Measurements from ENCODE around the gene PDXK. TPM values are rescaled to one million over a fixed set of nuclear protein-coding genes. Genes with fewer than 3 reads are reported as not detected.

Gene PDXK
- total and polyA plus RNA-seq, 5 donors = 53.3 to 102 (median 75.8) TPM

- intact Hi-C loops (cut with DNase I) = loop anchor here in 1 of 4 donors (5.0 kb wide), 1 partner anchor 49 kb away; no protein-coding TSS in a partner anchor
These were observed 57.0 kb downstream of the PDXK start, which contains the start of gene CSTB for GRCh38 chr21:43775795-43776430. TSS of gene CSTB (minus strand) at chr21:43776308. CDS start at chr21:43776269, 39 bp downstream.

GRCh38 chr21:43777953-43778352, 59.0 kb downstream of the PDXK start:
- intact Hi-C loops (cut with DNase I) = loop anchor here in 1 of 4 donors (5.0 kb wide), 1 partner anchor 51 kb away; no protein-coding TSS in a partner anchor

More at GRCh38 chr21:43775795-43776430, 57.0 kb downstream of the PDXK start, which contains the start of gene CSTB:
- Histone ChIP-seq H3K4me1 (ENCODE audit: control insufficient read depth, insufficient read depth, low read length) (peaks cover 2% of the 10 kb centered on the region), H3K27me3 (ENCODE audit: control insufficient read depth, insufficient read depth) (no peaks in the 10 kb centered on the region), H3K27ac (ENCODE audit: low read length) (peak within 1 kb of the TSS; percentile 91), H3K9me3 (ENCODE audit: control insufficient read depth, low read length) (no peaks in the 10 kb centered on the region), H3K4me3 (ENCODE audit: low read length) (peak within 1 kb of the TSS; percentile 84)
- ATAC-seq (peak; percentile 85 to 86), DNase-seq (peak; percentile 90 to 95 (median 94))
- under 1% methylated on average over 71 of the region's 71 CpGs for WGBS

GRCh38 chr21:43778469-43779335, 59.8 kb downstream of the PDXK start:
- Histone ChIP-seq H3K27me3 (ENCODE audit: control insufficient read depth, insufficient read depth) (no peaks in the 10 kb centered on the region), H3K4me1 (ENCODE audit: control insufficient read depth, insufficient read depth, low read length) (peaks cover 2% of the 10 kb centered on the region), H3K4me3 (ENCODE audit: low read length) (no peak overlapping the region), H3K9me3 (ENCODE audit: control insufficient read depth, low read length) (no peaks in the 10 kb centered on the region), H3K27ac (ENCODE audit: low read length) (no peak overlapping the region)
- ATAC-seq = no peak
- peak in 1 of 3 donors; percentile 39 for DNase-seq
- intact Hi-C loops (cut with DNase I) = loop anchor here in 1 of 4 donors (5.0 kb wide), 1 partner anchor 51 kb away; no protein-coding TSS in a partner anchor
- WGBS = 49% methylated on average over 20 of the region's 20 CpGs

More at GRCh38 chr21:43777953-43778352, 59.0 kb downstream of the PDXK start:
- no peak overlapping the region for H3K4me3 ChIP-seq (ENCODE audit: low read length)
- H3K9me3 ChIP-seq (ENCODE audit: control insufficient read depth, low read length) = no peaks in the 10 kb centered on the region
- H3K27me3 ChIP-seq (ENCODE audit: control insufficient read depth, insufficient read depth) = no peaks in the 10 kb centered on the region
- H3K27ac ChIP-seq (ENCODE audit: low read length) = no peak overlapping the region
- ATAC-seq = no peak
- WGBS = 94% methylated on average over 5 of the region's 5 CpGs
- peak in 1 of 3 donors; percentile 41 for DNase-seq
- peaks cover 2% of the 10 kb centered on the region for H3K4me1 ChIP-seq (ENCODE audit: control insufficient read depth, insufficient read depth, low read length)

- no peak overlapping the region for H3K4me3 ChIP-seq (ENCODE audit: low read length)
- intact Hi-C loops (cut with DNase I) = loop anchor here in 1 of 4 donors (5.0 kb wide), 1 partner anchor 52 kb away; no protein-coding TSS in a partner anchor
- no peak overlapping the region for H3K27ac ChIP-seq (ENCODE audit: low read length)
- no peaks in the 10 kb centered on the region for H3K9me3 ChIP-seq (ENCODE audit: control insufficient read depth, low read length)
- peaks cover 2% of the 10 kb centered on the region for H3K4me1 ChIP-seq (ENCODE audit: control insufficient read depth, insufficient read depth, low read length)
- no peaks in the 10 kb centered on the region for H3K27me3 ChIP-seq (ENCODE audit: control insufficient read depth, insufficient read depth)
- 85% methylated on average over 5 of the region's 5 CpGs for WGBS
- no peak for ATAC-seq
- DNase-seq = peak in 1 of 3 donors; percentile 14
These were observed 60.7 kb downstream of the PDXK start for GRCh38 chr21:43779660-43780059.

- 88% methylated on average over 6 of the region's 6 CpGs for WGBS
- Histone ChIP-seq H3K27me3 (ENCODE audit: control insufficient read depth, insufficient read depth) (no peaks in the 10 kb centered on the region), H3K4me3 (ENCODE audit: low read length) (no peak overlapping the region), H3K4me1 (ENCODE audit: control insufficient read depth, insufficient read depth, low read length) (no peaks in the 10 kb centered on the region), H3K27ac (ENCODE audit: low read length) (no peak overlapping the region), H3K9me3 (ENCODE audit: control insufficient read depth, low read length) (no peaks in the 10 kb centered on the region)
- intact Hi-C loops (cut with DNase I) = no loop called here
- ATAC-seq (no peak), DNase-seq (no peak)
These were observed 62.9 kb downstream of the PDXK start for GRCh38 chr21:43781846-43782245.

- no peak for DNase-seq
- Histone ChIP-seq H3K27me3 (ENCODE audit: control insufficient read depth, insufficient read depth) (no peaks in the 10 kb centered on the region), H3K4me1 (ENCODE audit: control insufficient read depth, insufficient read depth, low read length) (no peaks in the 10 kb centered on the region), H3K27ac (ENCODE audit: low read length) (no peak overlapping the region), H3K9me3 (ENCODE audit: control insufficient read depth, low read length) (no peaks in the 10 kb centered on the region), H3K4me3 (ENCODE audit: low read length) (no peak overlapping the region)
- intact Hi-C loops (cut with DNase I) = no loop called here
- WGBS = 78% methylated on average over 5 of the region's 5 CpGs
- ATAC-seq = no peak
These were observed 63.6 kb downstream of the PDXK start for GRCh38 chr21:43782431-43783097.

GRCh38 chr21:43783098-43783700, 64.3 kb downstream of the PDXK start:
- Histone ChIP-seq H3K27ac (ENCODE audit: low read length) (no peak overlapping the region), H3K4me1 (ENCODE audit: control insufficient read depth, insufficient read depth, low read length) (no peaks in the 10 kb centered on the region), H3K9me3 (ENCODE audit: control insufficient read depth, low read length) (no peaks in the 10 kb centered on the region), H3K4me3 (ENCODE audit: low read length) (no peak overlapping the region), H3K27me3 (ENCODE audit: control insufficient read depth, insufficient read depth) (no peaks in the 10 kb centered on the region)
- 78% methylated on average over 17 of the region's 17 CpGs for WGBS
- ATAC-seq (no peak), DNase-seq (peak in 1 of 3 donors; percentile 19)
- intact Hi-C loops (cut with DNase I) = no loop called here

GRCh38 chr21:43785134-43785533, 66.2 kb downstream of the PDXK start:
- Histone ChIP-seq H3K27me3 (ENCODE audit: control insufficient read depth, insufficient read depth) (no peaks in the 10 kb centered on the region), H3K27ac (ENCODE audit: low read length) (no peak overlapping the region), H3K4me3 (ENCODE audit: low read length) (no peak overlapping the region), H3K9me3 (ENCODE audit: control insufficient read depth, low read length) (no peaks in the 10 kb centered on the region), H3K4me1 (ENCODE audit: control insufficient read depth, insufficient read depth, low read length) (no peaks in the 10 kb centered on the region)
- intact Hi-C loops (cut with DNase I) = no loop called here
- WGBS = 54% methylated on average over 3 of the region's 3 CpGs
- ATAC-seq (no peak), DNase-seq (no peak)

GRCh38 chr21:43786300-43786806, 67.4 kb downstream of the PDXK start:
- no peaks in the 10 kb centered on the region for H3K27me3 ChIP-seq (ENCODE audit: control insufficient read depth, insufficient read depth)
- DNase-seq (no peak), ATAC-seq (no peak)
- WGBS = 92% methylated on average over 18 of the region's 18 CpGs
- H3K4me3 ChIP-seq (ENCODE audit: low read length) = no peak overlapping the region
- H3K27ac ChIP-seq (ENCODE audit: low read length) = no peak overlapping the region
- no peaks in the 10 kb centered on the region for H3K9me3 ChIP-seq (ENCODE audit: control insufficient read depth, low read length)
- intact Hi-C loops (cut with DNase I) = no loop called here
- no peaks in the 10 kb centered on the region for H3K4me1 ChIP-seq (ENCODE audit: control insufficient read depth, insufficient read depth, low read length)

GRCh38 chr21:43786807-43787440, 68.0 kb downstream of the PDXK start:
- no peaks in the 10 kb centered on the region for H3K4me1 ChIP-seq (ENCODE audit: control insufficient read depth, insufficient read depth, low read length)
- ATAC-seq (no peak), DNase-seq (no peak)
- H3K27me3 ChIP-seq (ENCODE audit: control insufficient read depth, insufficient read depth) = no peaks in the 10 kb centered on the region
- no peak overlapping the region for H3K4me3 ChIP-seq (ENCODE audit: low read length)
- 97% methylated on average over 38 of the region's 38 CpGs for WGBS
- intact Hi-C loops (cut with DNase I) = no loop called here
- H3K27ac ChIP-seq (ENCODE audit: low read length) = no peak overlapping the region
- no peaks in the 10 kb centered on the region for H3K9me3 ChIP-seq (ENCODE audit: control insufficient read depth, low read length)

Measured in right cardiac atrium (tissue), 5 donors.